22Rv1 (cell line): Measurements from ENCODE around the gene SELENOS.

Experiments used
- CTCF ChIP-seq: fragments of 450-650 bp; IDR thresholded peaks from 2 replicates; pipeline ENCODE4 v1.5.1; 2017; ENCODE audit warnings: mild to moderate bottlenecking
- ZFX ChIP-seq: fragments of 450-650 bp; IDR thresholded peaks from 2 replicates; pipeline ENCODE4 v1.6.1; 2017; ENCODE audit warnings: antibody characterized with exemption, borderline replicate concordance

DNA sequence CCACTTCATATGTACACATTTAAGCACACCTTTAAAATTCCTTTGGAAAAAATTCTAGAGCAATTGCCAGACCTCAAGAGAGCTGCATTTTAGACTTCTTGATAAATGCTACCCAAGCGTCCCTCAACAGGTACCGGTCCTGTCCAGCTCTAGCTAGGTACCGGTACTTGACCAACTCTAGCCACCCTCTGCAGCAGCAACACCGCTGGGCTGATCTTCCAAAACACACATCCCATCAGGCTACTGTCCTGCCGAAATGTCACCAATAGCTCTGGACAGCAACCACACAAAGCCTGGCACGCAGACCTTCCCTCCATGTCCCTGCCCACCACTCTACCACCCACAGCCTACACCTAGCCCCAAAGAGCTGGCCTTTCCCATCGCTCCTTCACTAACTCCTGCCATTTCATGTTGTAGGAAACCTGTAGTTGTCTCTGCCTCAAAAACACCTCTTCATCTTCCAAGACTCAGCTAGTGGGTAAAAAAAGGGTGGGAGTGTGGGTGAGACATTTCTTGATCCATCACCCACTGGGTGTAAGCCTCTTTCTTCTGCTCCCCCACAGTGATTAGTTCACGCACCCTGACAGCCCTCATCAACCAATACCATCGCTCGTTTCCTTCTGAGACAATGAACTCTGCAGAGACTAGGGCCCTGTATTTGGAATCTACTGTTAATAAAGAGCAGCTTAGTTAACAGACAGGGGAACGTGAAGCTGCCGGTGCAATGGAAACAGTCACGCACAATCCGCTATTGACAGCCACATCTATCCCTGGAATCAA lies 32.2 kb downstream of the SELENOS start:
- TF ChIP-seq CTCF = no peak
- no peak for TF ChIP-seq ZFX
